ACC112 (cell line): ENCODE results near the gene POLR3K.
"Not testable (repeated sequence)": the region's sequence is repeated elsewhere in the genome, so short reads cannot be mapped to it uniquely, and the experiment has no call there.

Experiments
- H2AFZ ChIP-seq: fragments of 200-600 bp; sonication (generic); one replicate; pipeline ENCODE4 v1.6.0; 2017; ENCODE audit warnings: antibody characterized with exemption, low read length; ENCODE audit not compliant: unreplicated experiment
- H3K27ac ChIP-seq: fragments of 200-600 bp; sonication (generic); 2 replicates; pipeline ENCODE4 v1.5.1; 2014; ENCODE audit warnings: low read depth, mild to moderate bottlenecking, antibody characterized with exemption, low read length, moderate library complexity
- H3K27me3 ChIP-seq: fragments of 200-600 bp; sonication (generic); 2 replicates; pipeline ENCODE4 v1.6.1; 2014; ENCODE audit warnings: mild to moderate bottlenecking, antibody characterized with exemption, low read length, moderate library complexity, mixed read lengths; ENCODE audit not compliant: insufficient read depth
- H3K36me3 ChIP-seq: fragments of 200-600 bp; sonication (generic); 2 replicates; pipeline ENCODE4 v1.6.1; 2016; ENCODE audit warnings: mild to moderate bottlenecking, antibody characterized with exemption, low read length, moderate library complexity, mixed read lengths; ENCODE audit not compliant: insufficient read depth
- H3K4me1 ChIP-seq: fragments of 200-600 bp; sonication (generic); one replicate; pipeline ENCODE4 v1.6.1; 2016; ENCODE audit warnings: low read length, mixed read lengths; ENCODE audit not compliant: insufficient read depth, unreplicated experiment, control insufficient read depth
- H3K4me3 ChIP-seq: fragments of 200-600 bp; sonication (generic); 2 replicates; pipeline ENCODE4 v1.5.1; 2014; ENCODE audit warnings: mild to moderate bottlenecking, low read depth, low read length
- H3K79me2 ChIP-seq: fragments of 200-600 bp; sonication (generic); one replicate; pipeline ENCODE4 v1.6.0; 2016; ENCODE audit warnings: low read length; ENCODE audit not compliant: control insufficient read depth, unreplicated experiment, insufficient read depth

The POLR3K gene

DNA sequence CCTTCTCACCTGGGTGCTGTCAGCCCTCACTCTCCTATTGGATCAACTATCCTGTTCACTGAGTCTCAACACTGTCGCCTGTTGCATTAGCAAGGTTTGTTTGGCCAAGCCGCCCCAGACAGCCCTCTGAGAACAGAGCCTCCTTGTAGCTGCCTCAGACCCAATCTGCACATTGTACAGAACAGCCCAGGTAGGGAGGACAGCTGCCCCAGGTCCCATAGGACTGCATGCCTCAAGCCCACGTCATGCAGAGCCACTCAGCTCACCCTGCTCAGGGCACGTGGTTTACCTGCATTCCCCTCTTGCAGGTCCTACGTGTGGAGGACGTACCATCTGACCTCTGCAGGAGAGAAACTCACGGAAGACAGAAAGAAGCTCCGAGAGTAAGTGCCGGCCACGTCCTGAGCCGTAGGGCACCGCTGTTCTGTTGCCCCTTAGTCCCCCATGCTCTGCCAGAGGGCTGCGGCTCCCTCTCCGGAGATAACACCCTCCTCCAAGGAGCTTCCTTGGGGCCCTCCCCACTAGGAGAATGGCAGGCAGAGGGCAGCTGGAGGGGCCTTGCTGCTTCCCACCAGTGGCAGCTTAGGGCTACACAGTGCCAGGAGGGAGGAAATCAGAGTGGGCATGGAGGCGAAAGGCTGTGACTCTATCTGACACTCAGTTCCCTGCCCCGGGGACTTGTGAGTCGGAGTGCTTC is 3.0 kb upstream of the POLR3K start:
- Histone ChIP-seq H3K27ac (no peak overlapping the region), H2AFZ (no peak overlapping the region), H3K27me3 (no peaks in the 10 kb centered on the region), H3K36me3 (peaks cover 24% of the 10 kb centered on the region), H3K4me3 (no peak overlapping the region), H3K4me1 (peaks cover 5% of the 10 kb centered on the region), H3K79me2 (peaks cover 13% of the 10 kb centered on the region)

DNA sequence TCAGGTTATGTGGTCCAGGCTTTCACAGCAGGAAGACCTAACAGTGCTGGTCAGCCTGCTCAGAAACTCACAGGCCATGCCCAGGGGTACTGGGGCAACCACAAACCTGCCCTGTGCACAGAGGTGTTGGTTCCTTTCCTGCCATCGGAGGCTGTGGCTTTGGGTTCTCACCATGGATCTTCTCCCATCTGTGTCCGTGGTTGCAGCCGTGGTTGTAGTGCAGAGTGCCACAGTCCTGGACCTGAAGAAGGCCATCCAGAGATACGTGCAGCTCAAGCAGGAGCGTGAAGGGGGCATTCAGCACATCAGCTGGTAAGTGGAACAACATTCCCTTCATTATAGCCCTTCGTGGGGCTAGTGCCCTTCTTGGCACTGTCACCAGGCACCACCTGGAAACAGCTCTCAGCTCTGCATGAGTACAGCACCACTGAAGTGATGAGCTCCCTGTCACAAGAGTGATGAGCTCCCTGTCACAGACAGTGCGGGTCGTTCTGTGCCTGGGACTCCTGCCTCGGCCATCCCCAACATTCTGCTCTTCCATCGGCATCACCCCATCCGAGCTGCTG is 2.2 kb upstream of the POLR3K start:
- H3K27me3 ChIP-seq: no peaks in the 10 kb centered on the region
- no peak overlapping the region for H2AFZ ChIP-seq
- H3K4me1 ChIP-seq: peaks cover 9% of the 10 kb centered on the region
- H3K79me2 ChIP-seq: peaks cover 21% of the 10 kb centered on the region
- H3K36me3 ChIP-seq: peaks cover 31% of the 10 kb centered on the region
- H3K27ac ChIP-seq: no peak overlapping the region
- H3K4me3 ChIP-seq: no peak overlapping the region

DNA sequence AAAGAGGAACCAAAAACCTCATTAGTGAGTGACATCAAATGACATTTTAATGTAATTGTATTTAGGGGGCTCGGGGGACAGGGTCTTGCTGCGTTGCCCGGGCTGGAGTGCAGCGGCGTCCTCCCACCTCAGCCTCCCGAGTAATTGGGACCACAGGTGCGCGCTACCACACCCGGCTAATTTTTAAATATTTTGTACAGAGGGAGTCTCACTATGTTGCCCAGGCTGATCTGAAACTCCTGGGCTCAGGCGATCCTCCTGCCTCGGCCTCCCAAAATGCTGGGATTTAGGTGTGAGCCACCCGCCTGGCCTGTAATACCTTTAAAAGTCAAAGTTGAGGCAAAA is 801 bp upstream of the POLR3K start:
- H3K4me3 ChIP-seq: peak overlapping the region; percentile 85
- peaks cover 22% of the 10 kb centered on the region for H3K79me2 ChIP-seq
- peaks cover 27% of the 10 kb centered on the region for H3K36me3 ChIP-seq
- H3K4me1 ChIP-seq: peaks cover 9% of the 10 kb centered on the region
- H3K27ac ChIP-seq: no peak overlapping the region
- peak overlapping the region; percentile 46 for H2AFZ ChIP-seq
- no peaks in the 10 kb centered on the region for H3K27me3 ChIP-seq

DNA sequence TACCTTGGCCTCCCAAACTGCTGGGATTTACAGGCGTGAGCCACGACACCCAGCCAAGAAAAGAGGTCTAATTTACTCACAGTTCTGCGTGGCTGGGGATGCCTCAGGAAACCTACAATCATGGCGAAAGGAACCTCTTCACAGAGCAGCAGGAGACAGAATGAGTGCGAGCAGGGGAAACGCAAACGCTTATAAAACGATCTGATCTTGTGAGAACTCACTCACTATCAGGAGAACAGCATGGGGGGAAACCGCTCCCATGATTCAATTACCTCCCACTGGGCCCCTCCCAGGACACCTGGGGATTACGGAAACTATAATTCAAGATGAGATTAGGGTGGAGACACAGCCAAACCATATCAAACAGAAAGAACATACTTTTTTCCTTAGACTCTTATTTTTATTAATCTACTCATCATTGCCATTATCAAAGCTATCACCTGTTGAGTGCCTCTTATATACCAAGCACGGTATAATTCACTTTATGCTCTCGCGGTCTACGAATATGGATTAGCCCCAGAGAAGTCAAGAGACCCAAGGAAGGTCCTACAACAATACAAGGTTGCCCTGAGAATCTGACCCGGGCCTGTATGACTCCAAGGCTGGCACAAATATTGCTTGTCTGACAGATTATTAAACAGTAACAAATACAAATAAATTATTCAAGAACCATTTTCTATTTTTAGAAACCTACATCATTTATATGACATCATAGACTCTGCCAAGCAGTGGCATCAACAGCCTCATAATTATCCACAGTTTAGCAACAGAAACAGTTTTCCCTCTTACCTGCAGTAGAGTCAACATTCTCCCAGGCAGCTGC is 2.4 kb downstream of the POLR3K start:
- H3K27ac ChIP-seq: no peak overlapping the region
- H3K4me1 ChIP-seq: peaks cover 5% of the 10 kb centered on the region
- no peaks in the 10 kb centered on the region for H3K27me3 ChIP-seq
- H2AFZ ChIP-seq: no peak overlapping the region
- peaks cover 9% of the 10 kb centered on the region for H3K36me3 ChIP-seq
- no peak overlapping the region; the same call in 1 of the 2 replicates for H3K4me3 ChIP-seq
- H3K79me2 ChIP-seq: peaks cover 22% of the 10 kb centered on the region

DNA sequence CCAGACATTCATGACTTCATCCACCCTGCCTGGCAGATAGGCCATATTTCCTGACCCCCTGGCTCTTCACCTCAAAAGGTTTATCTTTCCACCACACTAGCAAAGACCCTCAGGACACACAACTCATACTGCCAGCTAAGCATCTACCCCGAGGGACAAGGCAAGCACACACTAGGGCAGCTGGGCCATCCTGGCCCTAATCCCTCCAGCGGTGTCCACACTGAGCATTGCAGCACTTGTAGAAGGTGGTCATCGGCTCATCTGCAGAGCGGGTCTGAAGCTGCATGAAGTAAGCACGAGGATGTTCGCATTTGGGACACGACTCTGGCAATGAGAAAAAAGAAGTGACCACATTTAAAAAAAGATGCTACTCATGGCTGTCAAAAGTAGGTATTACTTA is 6.2 kb downstream of the POLR3K start:
- no peaks in the 10 kb centered on the region for H3K27me3 ChIP-seq
- H2AFZ ChIP-seq: no peak overlapping the region
- no peak overlapping the region for H3K4me3 ChIP-seq
- H3K27ac ChIP-seq: no peak overlapping the region
- peaks cover 32% of the 10 kb centered on the region for H3K36me3 ChIP-seq
- peaks cover 5% of the 10 kb centered on the region for H3K4me1 ChIP-seq
- H3K79me2 ChIP-seq: peaks cover 15% of the 10 kb centered on the region

DNA sequence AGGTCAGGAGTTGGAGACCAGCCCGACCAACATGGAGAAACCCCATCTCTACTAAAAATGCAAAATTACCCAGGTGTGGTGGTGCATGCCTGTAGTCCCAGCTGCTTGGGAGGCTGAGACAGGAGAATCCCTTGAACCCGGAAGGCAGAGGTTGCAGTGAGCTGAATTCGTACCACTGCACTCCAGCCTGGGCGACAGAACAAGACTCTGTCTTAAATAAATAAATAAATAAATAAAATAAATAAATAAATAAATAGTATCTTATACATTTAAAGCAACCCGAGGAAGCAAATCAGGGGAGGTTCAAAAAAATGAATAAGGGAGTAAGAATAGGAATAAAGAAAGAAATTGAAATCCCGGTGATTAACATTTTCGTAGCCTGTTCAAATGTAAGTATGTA is 6.9 kb downstream of the POLR3K start:
- not testable (repeated sequence) for H3K27ac ChIP-seq, H3K27me3 ChIP-seq, H2AFZ ChIP-seq, H3K4me1 ChIP-seq, H3K4me3 ChIP-seq
- Histone ChIP-seq H3K79me2 (peaks cover 10% of the 10 kb centered on the region), H3K36me3 (peaks cover 39% of the 10 kb centered on the region)

- H3K27me3 ChIP-seq: no peaks in the 10 kb centered on the region
- H3K36me3 ChIP-seq: peaks cover 33% of the 10 kb centered on the region
- H3K4me1 ChIP-seq: no peaks in the 10 kb centered on the region
- no peak overlapping the region for H3K4me3 ChIP-seq
- no peaks in the 10 kb centered on the region for H3K79me2 ChIP-seq
- no peak overlapping the region for H2AFZ ChIP-seq
- H3K27ac ChIP-seq: no peak overlapping the region
These were observed 8.0 kb downstream of the POLR3K start for GRCh38 chr16:45454-45853.

DNA sequence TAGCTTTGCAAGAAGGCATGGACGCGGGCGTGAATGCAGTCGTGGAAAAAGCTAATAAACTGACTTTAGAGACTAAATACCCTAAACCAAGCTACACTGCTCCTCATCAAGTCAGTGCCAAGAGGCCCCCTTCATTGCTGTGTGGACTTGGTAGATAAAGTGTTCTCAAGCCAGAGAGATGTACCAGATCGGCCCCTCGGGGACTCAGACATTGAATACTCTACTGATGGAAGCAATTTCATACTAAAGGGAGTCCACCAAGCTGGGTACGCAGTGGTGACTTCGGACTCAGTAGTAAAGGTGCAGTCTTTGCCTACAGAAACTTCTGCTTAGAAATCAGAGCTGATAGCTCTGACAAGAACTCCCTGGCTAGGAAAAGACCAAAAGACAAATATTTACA is 8.8 kb downstream of the POLR3K start:
- peaks cover 33% of the 10 kb centered on the region for H3K36me3 ChIP-seq
- H3K27ac ChIP-seq: no peak overlapping the region

DNA sequence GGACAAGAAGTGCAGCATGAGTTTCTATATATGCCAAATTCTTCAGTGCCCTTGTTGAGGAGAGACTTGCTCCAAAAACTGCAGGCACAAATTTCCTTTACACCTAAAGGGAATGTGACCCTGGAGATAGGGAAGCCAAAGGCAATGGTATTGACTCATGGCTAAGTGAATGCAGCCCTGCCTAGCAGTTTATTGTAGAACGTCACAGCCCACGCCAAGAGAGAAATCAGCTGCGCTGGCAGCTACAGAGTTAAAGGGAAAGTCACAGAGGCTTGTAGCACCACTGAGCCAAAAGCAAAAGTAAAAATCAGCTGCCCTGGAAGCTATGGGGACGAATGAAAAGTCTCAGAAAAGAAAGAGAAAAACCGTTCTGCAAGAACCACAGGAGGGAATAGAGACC is 10.1 kb downstream of the POLR3K start:
- peaks cover 33% of the 10 kb centered on the region for H3K36me3 ChIP-seq
- H3K4me3 ChIP-seq: no peak overlapping the region

More for the DNA sequence above, 8.8 kb downstream of the POLR3K start:
- no peaks in the 10 kb centered on the region for H3K27me3 ChIP-seq
- H2AFZ ChIP-seq: no peak overlapping the region
- H3K79me2 ChIP-seq: no peaks in the 10 kb centered on the region
- H3K4me1 ChIP-seq: no peaks in the 10 kb centered on the region
- H3K4me3 ChIP-seq: no peak overlapping the region

DNA sequence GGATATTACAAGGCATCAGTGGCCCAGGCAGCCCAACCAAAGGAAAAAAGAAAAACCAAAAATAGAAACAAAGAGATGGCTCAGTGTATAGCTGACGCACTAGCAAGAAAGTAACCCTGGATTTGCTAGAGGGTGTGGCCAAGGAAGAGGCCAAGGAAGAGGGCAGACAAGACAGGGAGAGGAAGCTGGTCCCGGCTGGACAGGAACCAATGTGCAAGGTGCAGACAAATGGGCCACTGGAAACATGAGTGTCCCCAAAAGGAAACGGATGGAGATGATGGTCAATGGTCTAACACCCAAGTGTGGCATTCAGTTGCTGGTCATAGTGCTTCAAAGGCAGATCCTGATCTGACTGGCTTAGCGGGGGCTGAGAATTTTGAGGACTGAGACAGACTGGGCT is 10.7 kb downstream of the POLR3K start:
- H3K36me3 ChIP-seq: peaks cover 33% of the 10 kb centered on the region
- no peaks in the 10 kb centered on the region for H3K4me1 ChIP-seq
- H3K4me3 ChIP-seq: no peak overlapping the region

More for the DNA sequence above, 10.1 kb downstream of the POLR3K start:
- H2AFZ ChIP-seq: no peak overlapping the region
- H3K27ac ChIP-seq: no peak overlapping the region
- no peaks in the 10 kb centered on the region for H3K27me3 ChIP-seq
- H3K79me2 ChIP-seq: no peaks in the 10 kb centered on the region
- H3K4me1 ChIP-seq: no peaks in the 10 kb centered on the region

DNA sequence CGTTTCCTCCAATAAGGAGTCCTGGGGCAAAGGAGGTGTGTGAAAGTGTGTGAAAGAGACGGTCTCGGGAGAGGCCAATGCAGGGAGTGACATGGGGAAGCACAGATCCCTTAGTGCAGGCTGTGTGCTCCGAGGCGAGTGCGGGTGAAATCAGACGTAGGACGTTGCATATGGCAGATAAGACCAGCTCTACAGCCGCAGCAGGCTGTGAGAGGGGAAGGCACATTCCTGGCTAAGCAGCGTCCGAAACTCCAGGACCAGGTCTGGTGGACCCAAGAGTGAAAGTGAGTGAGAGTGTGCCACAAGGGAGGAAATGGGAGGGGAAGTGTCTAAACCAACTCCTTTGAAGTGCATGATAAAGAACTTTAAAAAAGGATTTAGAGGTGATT is 11.3 kb downstream of the POLR3K start:
- H3K4me3 ChIP-seq: no peak overlapping the region
- no peak overlapping the region for H2AFZ ChIP-seq
- H3K4me1 ChIP-seq: no peaks in the 10 kb centered on the region
- H3K79me2 ChIP-seq: no peaks in the 10 kb centered on the region
- peaks cover 33% of the 10 kb centered on the region for H3K36me3 ChIP-seq
- no peak overlapping the region for H3K27ac ChIP-seq
- no peaks in the 10 kb centered on the region for H3K27me3 ChIP-seq

More for the DNA sequence above, 10.7 kb downstream of the POLR3K start:
- Histone ChIP-seq H3K27ac (no peak overlapping the region), H3K79me2 (no peaks in the 10 kb centered on the region), H2AFZ (no peak overlapping the region), H3K27me3 (no peaks in the 10 kb centered on the region)
